ENCODE measurements around the gene RNF166.
"Not testable (repeated sequence)": the region's sequence is repeated elsewhere in the genome, so short reads cannot be mapped to it uniquely, and the experiment has no call there.

RNF166 gene

DNA sequence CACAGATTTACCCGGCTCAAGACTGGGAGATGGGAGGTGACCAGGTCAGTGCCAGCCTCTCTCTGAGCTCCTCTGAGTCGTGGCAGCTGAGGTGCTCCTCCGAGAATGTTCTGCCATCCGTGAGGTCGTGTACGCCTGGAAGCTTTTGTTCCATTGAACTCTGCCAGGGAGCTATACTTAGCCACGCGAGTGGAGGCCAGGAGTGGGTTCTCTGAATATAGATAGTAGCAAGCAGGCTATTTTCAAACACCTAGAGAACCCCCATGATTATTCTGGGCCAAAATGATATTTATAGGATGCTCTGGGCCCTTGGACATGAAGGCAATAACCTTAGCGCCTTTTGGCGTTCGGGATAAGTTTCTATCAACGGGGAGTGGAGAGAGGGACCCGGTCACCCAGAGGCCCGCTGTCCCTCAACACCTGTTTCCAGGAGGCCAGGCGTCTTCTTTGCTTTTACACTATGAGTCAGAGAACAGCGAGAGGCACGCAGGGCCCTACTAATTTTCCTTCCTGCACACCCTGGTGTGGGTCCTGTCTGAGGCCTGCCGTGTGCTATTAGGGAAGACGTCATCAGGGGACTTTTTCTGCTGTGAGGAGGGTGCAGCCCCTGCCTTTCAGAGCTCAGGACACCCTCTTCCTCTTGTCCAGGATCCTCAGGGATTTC, 32.4 kb downstream of the RNF166 start:
- DNase-seq (ENCODE audit: low read depth in 2 of 2), result no peak

DNA sequence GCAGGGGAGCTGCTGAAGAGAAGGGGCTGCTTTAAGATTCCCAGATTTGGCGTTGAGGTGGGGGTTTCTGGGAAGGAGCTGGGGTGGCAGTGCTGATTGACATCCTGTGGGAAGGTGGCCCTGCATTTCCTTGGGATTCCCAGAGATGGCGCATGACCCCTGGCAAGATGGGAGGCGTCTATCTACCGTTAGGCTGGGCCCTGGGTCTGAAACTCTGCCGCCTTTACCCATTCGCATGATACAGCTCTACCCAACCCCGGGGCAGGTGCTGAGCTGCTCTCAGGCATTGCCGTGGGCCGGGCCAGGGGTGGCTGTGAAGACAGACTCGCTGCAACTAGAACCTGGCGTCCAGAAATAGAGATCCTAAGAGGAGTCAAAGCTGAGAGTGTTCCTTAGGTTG, 33.4 kb downstream of the RNF166 start:
- no peak for DNase-seq (ENCODE audit: low read depth in 2 of 2)

DNA sequence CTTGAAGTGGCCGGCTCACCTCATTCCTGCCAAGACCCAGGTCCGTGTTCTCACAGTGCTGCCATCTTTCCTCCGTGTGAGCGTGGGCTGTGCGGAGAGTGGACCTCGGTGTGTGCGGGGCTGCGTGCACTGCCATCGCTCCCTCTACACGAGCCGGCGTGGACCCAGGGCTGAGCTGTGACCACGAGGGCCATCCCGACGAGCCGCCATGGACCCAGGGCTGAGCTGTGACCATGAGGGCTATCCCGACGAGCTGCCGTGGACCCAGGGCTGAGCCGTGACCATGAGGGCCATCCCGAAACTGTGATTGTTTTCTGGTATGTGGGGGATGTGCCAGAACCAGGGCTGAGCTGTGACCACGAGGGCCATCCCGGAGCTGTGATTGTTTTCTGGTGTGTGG, 34.4 kb downstream of the RNF166 start:
- DNase-seq (ENCODE audit: low read depth in 2 of 2), result no peak

DNA sequence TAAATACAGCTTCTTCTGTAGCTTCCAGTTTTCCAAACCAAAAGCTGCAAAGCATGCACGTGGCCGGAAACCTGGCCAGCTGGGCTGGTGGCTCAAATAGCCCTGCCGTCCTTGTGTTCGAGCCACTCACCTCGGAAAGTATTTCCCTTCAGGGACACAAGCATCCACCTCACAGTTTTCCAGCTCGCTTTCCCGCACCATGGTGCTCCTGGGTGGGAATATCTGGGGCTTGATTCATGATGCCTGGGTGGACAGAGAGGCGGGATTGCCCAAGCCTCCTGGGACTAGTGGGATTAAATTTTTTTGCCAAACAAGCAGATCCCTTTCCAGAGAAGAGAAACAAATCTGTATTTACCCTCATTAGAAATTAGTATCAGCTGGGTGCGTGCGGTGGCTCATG, 36.2 kb downstream of the RNF166 start:
- no peak for DNase-seq (ENCODE audit: low read depth in 2 of 2)

DNA sequence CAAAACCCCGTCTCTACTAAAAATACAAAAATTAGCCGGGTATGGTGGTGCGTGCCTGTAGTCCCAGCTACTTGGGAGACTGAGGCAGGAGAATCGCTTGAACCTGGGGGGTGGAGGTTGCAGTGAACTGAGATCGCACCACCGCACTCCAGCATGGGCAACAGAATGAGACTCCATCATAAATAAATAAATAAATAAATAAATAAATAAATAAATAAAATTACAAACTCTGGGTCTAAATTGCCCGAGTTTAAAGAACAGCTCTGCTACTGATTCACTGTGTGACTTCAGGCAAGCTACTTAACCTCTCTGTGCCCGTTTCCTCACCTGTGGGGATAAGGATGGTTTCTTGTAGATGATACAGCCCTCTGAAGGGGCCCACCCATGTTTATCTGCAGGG, 36.7 kb downstream of the RNF166 start:
- DNase-seq (ENCODE audit: low read depth in 2 of 2), result not testable (repeated sequence)

DNA sequence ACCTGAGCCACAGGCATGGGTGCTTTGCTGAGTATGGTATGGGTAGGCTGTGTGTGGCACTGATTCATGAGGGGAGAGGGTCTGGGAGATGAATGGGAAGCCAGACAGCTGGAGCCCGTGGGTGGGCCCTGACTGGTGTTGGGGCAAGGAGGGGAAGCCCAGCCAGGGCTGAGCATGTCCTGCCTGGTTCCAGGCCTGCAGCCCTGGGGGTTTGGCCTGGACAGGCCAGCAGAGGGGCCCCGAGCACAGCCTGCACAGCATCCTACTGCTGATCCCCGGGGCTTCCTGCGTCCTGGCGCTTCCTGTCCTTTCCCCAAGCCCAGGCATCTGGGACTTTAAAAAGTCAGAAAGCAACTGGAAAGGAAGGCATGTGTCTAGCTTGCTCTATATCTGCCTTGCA, 38.7 kb downstream of the RNF166 start:
- DNase-seq (ENCODE audit: low read depth in 2 of 2), result no peak

DNA sequence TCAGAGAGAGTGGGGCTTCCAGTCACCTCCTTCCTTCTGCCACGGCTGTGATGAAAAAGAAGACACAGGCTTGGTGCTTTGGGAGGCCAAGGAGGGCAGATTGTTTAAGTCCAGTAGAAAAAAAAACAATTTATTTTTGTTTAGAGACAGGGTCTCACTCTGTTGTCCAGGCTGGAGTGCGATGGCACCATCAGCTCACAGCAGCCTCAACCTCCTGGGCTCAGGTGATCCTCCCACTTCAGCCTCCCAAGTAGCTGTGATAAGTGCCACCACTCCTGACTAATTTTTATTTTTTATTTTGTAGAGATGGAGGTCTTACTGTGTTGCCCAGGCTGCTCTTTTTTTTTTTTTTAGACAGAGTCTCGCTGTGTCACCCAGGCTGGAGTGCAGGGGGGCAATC, 40.6 kb downstream of the RNF166 start:
- DNase-seq (ENCODE audit: low read depth in 2 of 2), result no peak

DNA sequence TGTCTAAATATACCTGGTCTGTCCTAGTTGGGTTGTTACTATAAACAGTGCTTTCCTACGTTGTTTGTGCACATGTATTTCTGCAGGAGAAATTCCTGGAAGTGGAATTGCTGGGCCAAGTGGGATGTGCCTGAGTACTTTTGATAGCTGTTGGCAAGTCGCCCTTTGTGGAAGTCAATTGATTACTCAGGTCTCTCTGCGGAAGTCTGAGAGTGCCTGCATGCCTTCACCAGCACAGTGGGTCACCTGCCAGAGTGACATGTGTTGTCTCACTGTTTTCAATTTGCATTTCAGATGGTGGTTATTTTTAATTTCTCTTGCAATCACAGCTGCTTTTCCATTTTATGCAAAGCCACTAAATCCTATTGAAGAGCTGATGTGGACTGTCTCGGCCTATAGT, 41.1 kb downstream of the RNF166 start:
- no peak for DNase-seq (ENCODE audit: low read depth in 2 of 2)

DNA sequence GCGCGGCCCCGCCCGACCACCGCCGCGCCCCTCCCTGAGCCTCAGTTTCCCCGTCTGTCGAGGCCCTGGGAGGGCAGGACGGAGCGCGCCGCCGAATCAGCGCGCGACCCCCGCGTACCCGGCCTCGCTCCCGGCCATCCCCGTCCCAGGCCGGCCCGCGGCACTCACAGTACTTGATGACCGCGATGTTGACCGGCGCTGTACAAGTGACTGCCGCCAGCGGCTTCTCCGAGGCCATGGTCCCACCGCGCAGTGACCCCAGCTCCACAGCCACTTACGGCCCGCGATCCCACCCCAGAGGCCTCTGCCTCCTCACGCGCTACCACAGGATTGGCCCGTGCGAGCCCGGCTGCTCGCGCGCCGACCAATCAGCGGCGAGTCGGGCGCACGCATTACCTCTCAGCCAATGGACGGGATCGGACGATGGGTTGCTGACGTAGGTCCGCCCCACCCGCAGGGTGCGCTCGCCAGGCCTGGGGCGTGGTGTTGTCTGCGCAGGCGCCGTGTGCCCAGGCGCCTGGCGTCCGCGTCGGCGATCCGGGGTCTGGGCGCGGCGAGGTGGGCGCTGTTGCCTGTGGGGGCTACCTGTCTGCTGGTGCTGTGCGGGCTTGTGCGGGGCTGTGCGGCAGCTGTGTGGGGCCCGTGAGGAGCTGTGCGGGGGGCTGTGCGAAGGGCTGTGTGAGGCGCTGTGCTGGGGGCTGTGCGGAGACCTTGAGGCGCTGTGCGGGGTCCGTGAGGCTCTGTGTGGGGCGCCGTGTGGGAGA, 43.2 kb downstream of the RNF166 start, which contains the start of gene MVD:
Gene MVD (minus strand): TSS at position 249 of the 764 bp plus-strand sequence. CDS start 11 bp downstream, at position 238.
- DNase-seq (ENCODE audit: low read depth in 2 of 2), result peak; percentile 95 to 97

DNA sequence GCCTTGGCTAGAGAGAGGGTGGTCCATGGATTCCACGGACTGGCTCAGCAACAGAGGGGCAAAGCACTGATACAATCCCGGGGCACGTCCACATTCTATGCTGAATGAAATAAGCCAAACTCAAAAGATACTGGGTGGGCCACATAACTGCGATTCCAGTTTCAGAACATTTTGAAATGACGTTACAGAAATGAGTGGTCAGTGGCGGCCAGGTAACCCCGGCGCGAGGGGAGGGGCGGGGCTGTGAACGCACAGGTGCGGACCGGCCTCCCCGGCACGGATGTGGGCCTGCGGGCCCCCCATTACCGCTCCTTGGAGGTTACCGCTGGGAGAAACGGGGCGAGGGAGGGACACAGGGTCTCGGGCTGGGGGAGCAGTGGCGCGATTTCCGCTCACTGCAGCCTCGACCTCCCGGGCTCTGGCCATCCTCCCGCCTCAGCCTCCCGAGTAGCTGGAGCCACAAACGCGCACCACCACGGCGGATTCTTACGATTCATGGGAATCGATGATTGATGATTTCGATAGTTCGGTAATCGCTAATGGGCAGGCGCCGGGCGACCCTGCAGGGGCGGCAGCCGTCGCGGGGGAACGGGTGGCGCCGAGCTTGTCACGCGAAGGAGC, 43.9 kb downstream of the RNF166 start:
- no peak for DNase-seq (ENCODE audit: low read depth in 2 of 2)

DNA sequence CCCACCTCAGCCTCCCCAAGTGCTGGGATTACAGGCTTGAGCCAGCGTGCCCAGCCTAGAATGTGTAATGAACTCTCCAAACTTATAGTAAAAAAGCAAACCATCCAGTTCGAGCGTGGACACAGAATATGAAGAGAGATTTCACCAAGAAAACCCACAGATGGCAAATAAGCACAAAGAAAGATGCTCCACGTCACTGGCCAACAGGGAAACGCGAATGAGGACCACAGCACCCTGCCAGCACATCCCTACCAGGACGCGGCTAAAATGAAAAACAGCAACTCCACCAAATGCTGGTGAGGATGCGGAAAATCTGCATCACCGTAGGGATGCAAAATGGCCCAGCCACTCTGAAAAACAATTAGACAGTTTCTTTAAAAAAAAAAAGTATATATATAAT, 44.7 kb downstream of the RNF166 start:
- DNase-seq (ENCODE audit: low read depth in 2 of 2), result no peak

DNA sequence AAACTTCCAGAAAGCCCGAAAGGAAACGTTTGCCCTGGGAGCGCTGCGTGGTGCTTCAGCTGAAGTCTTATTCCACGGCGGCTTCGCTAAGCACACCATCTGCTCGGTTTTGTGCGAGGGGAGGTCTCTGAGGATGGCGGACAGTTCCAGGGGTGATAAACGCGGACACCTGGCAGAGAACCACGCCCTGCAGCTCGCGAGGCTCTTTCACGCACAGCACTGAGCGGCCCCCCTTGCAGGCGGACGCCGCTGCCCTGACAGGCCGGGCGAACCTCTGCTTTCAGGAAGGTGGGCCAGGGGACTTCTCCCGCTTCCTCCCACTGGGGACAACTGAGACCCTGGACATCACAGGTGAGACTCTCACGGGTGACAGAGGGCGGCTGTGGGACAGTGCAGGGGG, 47.0 kb downstream of the RNF166 start:
- DNase-seq (ENCODE audit: low read depth in 2 of 2), result no peak

DNA sequence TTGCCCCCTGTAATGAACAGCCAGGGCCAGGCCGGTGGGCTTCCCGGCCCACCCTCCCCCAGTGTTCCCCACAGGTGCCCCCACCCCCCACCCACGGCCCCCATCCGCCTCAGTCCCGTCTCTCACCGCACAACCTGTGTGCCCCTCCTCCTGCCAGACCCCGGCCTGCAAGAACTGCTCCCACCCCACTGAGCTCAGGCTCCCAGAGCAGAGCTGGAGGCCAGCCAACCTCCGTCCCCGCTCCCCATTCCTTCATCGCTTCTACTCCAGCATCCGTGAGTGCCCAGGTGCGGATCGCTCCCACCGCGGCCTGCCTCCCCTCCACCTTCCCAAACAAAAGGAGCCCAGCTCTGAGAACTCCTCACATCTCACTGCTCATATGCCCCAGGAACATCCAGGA, 47.5 kb downstream of the RNF166 start:
- no peak for DNase-seq (ENCODE audit: low read depth in 2 of 2)

DNA sequence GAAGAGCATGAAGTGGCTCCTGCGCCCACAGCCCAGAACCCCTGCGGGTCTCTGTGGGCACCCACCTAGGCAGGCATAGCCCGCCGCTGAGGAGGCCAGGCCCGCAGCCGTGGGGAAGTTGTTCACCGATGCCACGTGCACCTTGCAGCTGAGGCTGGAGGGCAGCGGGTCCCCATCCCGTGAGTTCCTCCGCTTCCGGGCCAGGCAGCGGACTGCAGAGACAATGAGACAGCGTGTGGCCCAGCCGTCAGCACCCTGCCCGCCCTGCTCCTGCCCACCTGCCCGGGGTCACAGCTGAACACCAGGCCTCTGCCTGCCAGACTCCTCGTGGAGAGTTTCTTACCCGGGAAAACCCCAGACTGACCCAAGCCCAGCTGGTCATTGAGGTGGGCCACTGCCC, 48.8 kb downstream of the RNF166 start:
- DNase-seq (ENCODE audit: low read depth in 2 of 2), result no peak

DNA sequence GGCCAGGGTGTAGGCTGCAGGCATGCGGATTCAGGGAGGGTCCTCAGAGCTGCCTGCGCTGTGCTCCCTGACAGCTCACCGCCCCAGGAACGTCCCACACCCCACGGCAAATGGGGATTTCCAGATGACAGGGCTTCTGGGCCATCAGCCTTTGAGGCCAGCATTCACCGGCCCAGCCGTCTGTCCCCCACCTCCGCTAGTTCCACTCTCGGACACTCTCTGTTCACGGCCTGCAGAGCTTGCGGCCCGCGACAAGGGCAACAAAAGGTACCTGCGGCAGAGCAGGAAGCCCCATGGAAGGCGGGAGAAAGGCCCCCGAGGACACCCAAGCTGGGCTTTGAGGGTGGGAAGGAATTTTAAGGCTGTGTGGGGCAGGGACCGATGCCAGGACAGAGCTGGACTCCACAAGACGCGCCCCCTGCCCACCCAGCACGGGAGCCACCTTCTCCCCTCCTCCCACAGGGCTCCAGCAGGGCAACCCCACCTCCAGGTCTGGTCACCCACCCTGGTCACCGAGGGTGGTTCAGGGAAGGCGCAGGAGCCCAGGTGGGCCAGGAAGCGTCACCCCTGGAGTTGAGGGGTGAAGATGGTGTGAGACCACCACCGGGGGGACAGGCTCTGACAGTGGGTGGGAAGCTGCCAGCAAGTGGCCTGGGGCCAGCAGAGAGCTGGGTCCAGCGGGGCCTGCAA, 49.8 kb downstream of the RNF166 start:
- DNase-seq (ENCODE audit: low read depth in 2 of 2), result no peak

DNA sequence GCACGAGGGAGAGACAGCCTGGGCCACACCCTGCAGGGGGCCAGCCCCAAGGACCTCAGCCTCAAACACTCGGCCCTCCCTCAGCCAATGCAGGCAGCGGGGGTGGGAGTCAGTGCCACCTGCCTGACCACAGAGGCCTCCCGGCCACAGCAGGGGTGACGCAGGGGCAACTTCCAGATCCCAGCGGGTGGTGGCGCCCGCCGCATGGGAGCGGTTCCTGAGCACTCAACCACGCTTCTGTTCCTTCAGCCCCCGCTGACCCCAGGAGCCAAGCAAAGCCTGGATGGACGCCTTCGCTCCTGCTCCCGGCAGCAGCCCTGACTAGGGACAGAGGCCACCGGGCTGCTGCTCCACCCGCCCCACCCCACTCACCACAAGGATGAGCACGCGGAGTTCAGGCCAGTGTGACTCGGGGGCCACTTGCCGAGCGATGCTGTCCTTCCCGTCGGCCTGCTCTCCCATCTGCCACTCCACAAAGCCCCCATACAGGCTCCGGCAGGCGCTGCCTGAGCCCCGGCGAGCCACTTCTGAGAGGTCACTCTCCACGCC, 50.4 kb downstream of the RNF166 start:
- no peak for DNase-seq (ENCODE audit: low read depth in 2 of 2)

DNA sequence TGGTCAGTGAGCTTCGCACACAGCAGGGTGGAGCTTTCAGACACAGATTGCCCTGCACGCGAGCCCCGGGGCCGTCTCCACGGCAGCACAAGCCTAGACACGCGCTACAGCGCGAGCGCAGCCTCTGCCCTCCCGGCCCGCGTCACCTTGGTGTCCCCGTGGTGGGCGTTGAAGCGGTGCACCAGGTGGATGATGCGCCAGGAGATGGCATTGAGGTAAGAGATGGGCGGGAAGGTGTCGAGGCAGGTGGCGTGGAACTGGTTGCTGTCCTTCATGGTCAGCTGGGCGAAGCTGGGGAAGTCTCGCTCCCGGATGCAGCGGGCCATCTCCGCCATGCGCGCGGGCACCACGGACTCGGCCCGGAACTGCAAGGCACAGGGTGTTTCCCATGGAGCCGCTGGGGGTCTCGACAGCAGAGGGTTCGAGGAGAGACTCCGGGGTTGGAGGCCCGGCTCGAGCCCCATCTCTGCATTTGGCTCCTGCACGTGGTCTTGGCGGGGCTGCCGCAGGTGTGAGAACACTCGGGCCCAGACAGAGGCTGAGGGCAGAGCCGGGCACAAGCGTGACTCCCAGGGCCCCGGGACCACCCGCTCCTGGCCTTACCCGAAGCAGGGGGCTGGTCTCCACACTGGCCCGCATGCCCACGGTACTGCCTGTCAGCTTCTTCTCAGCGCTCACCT, 51.0 kb downstream of the RNF166 start:
- no peak for DNase-seq (ENCODE audit: low read depth in 2 of 2)

DNA sequence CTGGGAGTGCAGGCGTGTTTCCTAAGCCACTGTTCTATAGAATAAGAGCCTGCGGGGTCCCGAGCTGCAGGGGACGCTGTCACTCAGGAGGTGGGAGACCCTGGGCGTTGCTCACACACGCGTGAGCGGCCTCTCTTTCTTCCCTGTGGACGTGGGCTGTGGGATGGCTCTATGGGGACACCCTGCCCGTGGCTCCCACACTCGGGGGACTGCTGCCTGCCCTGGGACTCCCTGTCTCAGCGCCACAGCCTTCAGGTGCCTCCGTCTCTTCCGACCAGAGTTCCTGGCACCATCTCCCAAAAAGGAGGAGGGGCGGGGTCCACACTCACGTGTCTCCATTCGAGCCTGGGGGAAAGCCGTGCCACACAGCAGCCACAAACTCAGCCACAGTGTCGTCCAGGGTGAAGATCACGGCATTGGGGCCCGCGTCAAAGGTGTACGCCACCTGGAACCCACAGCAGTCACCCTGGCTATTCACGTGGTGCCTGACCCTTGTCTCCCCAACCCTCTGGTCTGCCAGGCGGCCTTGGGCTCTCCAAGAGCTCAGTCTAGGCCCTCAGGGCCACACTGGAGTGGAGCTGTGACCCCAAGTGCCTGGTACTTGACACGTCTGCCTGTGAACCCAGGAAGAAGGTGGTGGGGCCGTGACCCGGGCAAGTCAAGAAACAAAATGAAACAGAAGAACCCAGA, 51.7 kb downstream of the RNF166 start:
- DNase-seq (ENCODE audit: low read depth in 2 of 2), result no peak

DNA sequence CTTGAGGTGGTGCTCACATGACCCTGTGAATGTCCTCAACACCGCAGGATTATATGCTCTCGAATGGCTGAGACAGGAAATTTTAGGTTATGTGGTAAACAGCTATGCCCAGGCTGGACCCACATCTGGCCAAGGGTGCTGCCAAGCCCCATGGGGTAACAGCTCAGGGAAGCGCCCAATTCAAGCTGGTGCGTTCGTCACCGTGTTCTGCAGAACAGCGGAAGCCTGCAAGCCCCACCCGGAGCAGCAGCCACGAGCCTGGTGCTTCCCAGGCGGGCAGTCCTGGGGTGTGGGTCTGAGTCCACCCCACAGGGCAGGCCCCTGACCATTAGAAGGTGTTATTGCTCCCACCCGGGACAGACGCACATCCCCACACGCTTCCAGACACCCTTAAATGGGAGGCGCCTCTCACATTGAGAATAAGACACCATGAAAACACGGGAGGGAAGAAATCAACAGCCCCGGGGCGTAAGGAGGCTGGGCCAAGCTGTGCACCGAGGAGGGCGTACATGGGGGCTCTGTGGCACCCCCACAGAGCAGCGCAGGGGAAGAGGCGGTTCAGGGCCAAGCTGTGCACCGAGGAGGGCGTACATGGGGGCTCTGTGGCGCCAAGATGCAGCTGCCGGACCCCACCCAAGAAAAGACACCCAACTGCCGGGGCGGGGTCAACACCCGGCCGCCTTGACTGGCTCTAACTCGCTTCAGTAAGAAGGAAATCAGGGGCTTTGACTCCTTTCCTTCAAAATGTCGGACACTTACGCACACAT, 52.4 kb downstream of the RNF166 start:
- no peak for DNase-seq (ENCODE audit: low read depth in 2 of 2)

DNA sequence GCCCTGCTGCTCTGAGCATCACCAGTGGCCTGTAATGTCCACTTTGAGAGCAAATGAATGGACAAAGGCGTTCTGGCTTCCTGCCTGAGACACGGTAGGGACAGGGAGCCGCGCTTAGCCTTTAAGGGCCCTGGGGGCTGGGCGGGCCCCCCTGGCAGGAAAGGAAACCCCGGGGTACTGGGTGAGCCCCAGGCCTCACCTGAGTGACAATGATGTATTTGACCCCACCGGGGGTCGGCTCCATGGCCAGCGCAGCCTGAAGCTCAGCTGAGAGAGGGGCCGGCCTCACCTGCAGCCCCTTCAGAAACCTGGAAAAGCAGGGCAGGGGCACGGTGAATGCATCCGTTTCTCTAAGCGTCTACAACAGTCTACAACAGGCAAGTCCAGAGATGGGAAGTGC, 53.1 kb downstream of the RNF166 start:
- no peak for DNase-seq (ENCODE audit: low read depth in 2 of 2)

Data from stimulated activated CD8-positive, alpha-beta memory T cell treated with anti-CD3 and anti-CD28 coated beads, Interleukin-15, amount 100 ng/mL, for 48 hours (primary cell).